HEK293T (cell line): ENCODE data around the gene RPS17.
"Not testable (repeated sequence)": the region's sequence is repeated elsewhere in the genome, so short reads cannot be mapped to it uniquely, and the experiment has no call there.

Source experiments
- CTCF ChIA-PET: fragments of 350-600 bp; formaldehyde crosslinking; extraction: SDS; loops from one replicate; lab custom pipeline; 2021; ENCODE audit warnings: antibody characterized with exemption, inconsistent platforms; lab: Yijun Ruan, JAX
- POLR2A ChIA-PET: fragments of 350-600 bp; formaldehyde crosslinking; extraction: SDS; loops from one replicate; lab custom pipeline; 2020; ENCODE audit warnings: antibody characterized with exemption, inconsistent platforms; lab: Yijun Ruan, JAX
- DNase-seq: peaks from one replicate; pipeline ENCODE4 v3.0.0; 2012; ENCODE audit warnings: mixed read lengths; ENCODE audit errors: extremely low spot score
- ARNT ChIP-seq: fragments of 450-650 bp; IDR thresholded peaks from 2 replicates; pipeline ENCODE4 v1.6.1; 2017; ENCODE audit warnings: mild to moderate bottlenecking
- BHLHE40 ChIP-seq: fragments of 450-650 bp; IDR thresholded peaks from 2 replicates; pipeline ENCODE4 v1.6.1; 2016; ENCODE audit warnings: mild to moderate bottlenecking, moderate library complexity, borderline replicate concordance
- CTBP1 ChIP-seq: fragments of 450-650 bp; IDR thresholded peaks from 2 replicates; pipeline ENCODE4 v1.6.1; 2016; ENCODE audit warnings: borderline replicate concordance
- ELF4 ChIP-seq: fragments of 450-650 bp; IDR thresholded peaks from 2 replicates; pipeline ENCODE4 v1.6.1; 2017; ENCODE audit warnings: antibody characterized with exemption
- FOXA1 ChIP-seq: fragments of 450-650 bp; IDR thresholded peaks from 2 replicates; pipeline ENCODE4 v1.6.1; 2016; ENCODE audit warnings: mild to moderate bottlenecking
- FOXK2 ChIP-seq: fragments of 450-650 bp; IDR thresholded peaks from 2 replicates; pipeline ENCODE4 v1.6.1; 2016; ENCODE audit warnings: mild to moderate bottlenecking
- FOXM1 ChIP-seq: fragments of 450-650 bp; IDR thresholded peaks from 2 replicates; pipeline ENCODE4 v1.6.1; 2017; ENCODE audit warnings: mild to moderate bottlenecking, borderline replicate concordance
- HDGF ChIP-seq: fragments of 450-650 bp; IDR thresholded peaks from 2 replicates; pipeline ENCODE4 v1.6.1; 2017; ENCODE audit warnings: antibody characterized with exemption, borderline replicate concordance
- L3MBTL2 ChIP-seq: fragments of 450-650 bp; conservative IDR thresholded peaks from 2 replicates; pipeline ENCODE4 v1.6.1; 2016; ENCODE audit warnings: mild to moderate bottlenecking
- LEF1 ChIP-seq: fragments of 450-650 bp; IDR thresholded peaks from 2 replicates; pipeline ENCODE4 v1.6.1; 2017; ENCODE audit warnings: mild to moderate bottlenecking, borderline replicate concordance
- NFRKB ChIP-seq: fragments of 450-650 bp; IDR thresholded peaks from 2 replicates; pipeline ENCODE4 v1.6.1; 2016; ENCODE audit warnings: mild to moderate bottlenecking, moderate library complexity
- PKNOX1 ChIP-seq: fragments of 450-650 bp; IDR thresholded peaks from 2 replicates; pipeline ENCODE4 v1.6.1; 2016
- SP1 ChIP-seq: fragments of 450-650 bp; IDR thresholded peaks from 2 replicates; pipeline ENCODE4 v1.6.1; 2017
- SUZ12 ChIP-seq: fragments of 450-650 bp; IDR thresholded peaks from 2 replicates; pipeline ENCODE4 v1.6.1; 2016; ENCODE audit warnings: mild to moderate bottlenecking
- TARDBP ChIP-seq: fragments of 450-650 bp; IDR thresholded peaks from 2 replicates; pipeline ENCODE4 v1.6.1; 2016
- ZNF384 ChIP-seq: fragments of 450-650 bp; IDR thresholded peaks from 2 replicates; pipeline ENCODE4 v1.6.1; 2016

RPS17 gene

GRCh38 chr15:82533801-82534200 lies 6.5 kb downstream of the RPS17 start:
- no peak for DNase-seq
- TF ChIP-seq NFRKB (no peak), CTBP1 (no peak), PKNOX1 (no peak), ZNF384 (no peak), HDGF (no peak)
- POLR2A ChIA-PET: no interaction called here
- CTCF ChIA-PET: no interaction called here

- TF ChIP-seq FOXM1 (no peak), SP1 (no peak), SUZ12 (no peak), HDGF (no peak), ZNF384 (no peak), LEF1 (no peak), BHLHE40 (no peak), CTBP1 (no peak), L3MBTL2 (no peak), ELF4 (no peak), FOXK2 (no peak)
- no peak for DNase-seq
- POLR2A ChIA-PET: no interaction called here
- CTCF ChIA-PET: no interaction called here
Measured at GRCh38 chr15:82532991-82533481, 7.2 kb downstream of the RPS17 start.

- CTCF ChIA-PET: interaction anchor here (3.0 kb wide), 1 partner anchor 8 kb away, joined by 21 read pairs; the partner anchor contains the start of gene RPS17
- no peak for TF ChIP-seq LEF1
- TF ChIP-seq SUZ12: no peak
- no peak for TF ChIP-seq ELF4
- DNase-seq: no peak
- POLR2A ChIA-PET: interaction anchor here (2.7 kb wide), 1 partner anchor 7 kb away, joined by 22 read pairs; the partner anchor contains the start of gene RPS17
Measured at GRCh38 chr15:82532383-82532990, 7.8 kb downstream of the RPS17 start.

- POLR2A ChIA-PET: interaction anchor here (1.1 to 2.7 kb wide), 2 partner anchors 8 to 219 kb away, joined by 3 to 22 read pairs; partner anchors contain the start of gene RPS17
Measured at GRCh38 chr15:82531496-82532382, 8.5 kb downstream of the RPS17 start.

GRCh38 chr15:82530606-82531379 lies 9.5 kb downstream of the RPS17 start:
- ChIA-PET POLR2A (interaction anchor here (1.1 to 2.7 kb wide), 2 partner anchors 9 to 219 kb away, joined by 3 to 22 read pairs; partner anchors contain the start of gene RPS17), CTCF (interaction anchor here (0.6 to 3.0 kb wide), 10 partner anchors 10 to 469 kb away, joined by 3 to 21 read pairs (median 3); partner anchors contain the start of gene RPS17)
- TF ChIP-seq HDGF (0 out of 2 replicates have a peak, but pooled peaks have one; percentile 54), SUZ12 (no peak)
- peak; percentile 73 for DNase-seq

More at GRCh38 chr15:82531496-82532382, 8.5 kb downstream of the RPS17 start:
- DNase-seq: no peak
- TF ChIP-seq FOXA1: no peak
- TF ChIP-seq SP1: no peak
- no peak for TF ChIP-seq SUZ12
- no peak for TF ChIP-seq LEF1
- no peak for TF ChIP-seq NFRKB
- no peak for TF ChIP-seq TARDBP
- TF ChIP-seq BHLHE40: no peak
- no peak for TF ChIP-seq FOXM1
- no peak for TF ChIP-seq PKNOX1
- no peak for TF ChIP-seq ZNF384
- no peak for TF ChIP-seq ARNT
- no peak for TF ChIP-seq HDGF
- no peak for TF ChIP-seq FOXK2
- no peak for TF ChIP-seq L3MBTL2
- no peak for TF ChIP-seq CTBP1
- TF ChIP-seq ELF4: no peak
- CTCF ChIA-PET: interaction anchor here (0.6 to 3.0 kb wide), 7 partner anchors 9 to 464 kb away, joined by 3 to 21 read pairs (median 4); partner anchors contain the start of gene RPS17

- CTCF ChIA-PET: interaction anchor here (0.6 to 3.0 kb wide), 4 partner anchors 10 to 283 kb away, joined by 3 to 21 read pairs (median 4); partner anchors contain the start of gene RPS17
- no peak for DNase-seq
- POLR2A ChIA-PET: interaction anchor here (2.7 kb wide), 1 partner anchor 10 kb away, joined by 22 read pairs; the partner anchor contains the start of gene RPS17
- no peak for TF ChIP-seq FOXA1
- TF ChIP-seq ELF4: no peak
- no peak for TF ChIP-seq TARDBP
- TF ChIP-seq ARNT: no peak
- no peak for TF ChIP-seq ZNF384
- TF ChIP-seq LEF1: no peak
- no peak for TF ChIP-seq CTBP1
- TF ChIP-seq FOXK2: no peak
- no peak for TF ChIP-seq HDGF
- TF ChIP-seq SP1: no peak
- no peak for TF ChIP-seq SUZ12
- TF ChIP-seq L3MBTL2: no peak
- no peak for TF ChIP-seq BHLHE40
- no peak for TF ChIP-seq NFRKB
- no peak for TF ChIP-seq PKNOX1
Measured at GRCh38 chr15:82530006-82530405, 10.3 kb downstream of the RPS17 start.

GRCh38 chr15:82513587-82513986 lies 26.7 kb downstream of the RPS17 start:
- CTCF ChIA-PET, POLR2A ChIA-PET, DNase-seq: not testable (repeated sequence)

GRCh38 chr15:82507693-82508092 lies 32.6 kb downstream of the RPS17 start:
- DNase-seq, CTCF ChIA-PET, POLR2A ChIA-PET: not testable (repeated sequence)

GRCh38 chr15:82507087-82507486 lies 33.2 kb downstream of the RPS17 start:
- DNase-seq, POLR2A ChIA-PET, CTCF ChIA-PET: not testable (repeated sequence)
